Testis (tissue), 2 donors: Measurements from ENCODE around the gene KIF26B.

ENCODE experiments used
- CTCF ChIP-seq, 3 experiments: fragments of 450-650 bp in 2 of 3; fragments of 200-600 bp in 1 of 3; sonication (generic) in 1 of 3; IDR thresholded peaks; one replicate each; pipeline ENCODE4 v1.5.1; 2016 to 2019; ENCODE audit warnings: antibody characterized with exemption in 3 of 3, mild to moderate bottlenecking in 2 of 3, moderate library complexity in 1 of 3
- POLR2A ChIP-seq: fragments of 450-650 bp; IDR thresholded peaks from one replicate; pipeline ENCODE4 v1.6.1; 2017; ENCODE audit warnings: antibody characterized with exemption, mild to moderate bottlenecking, moderate library complexity

GRCh38 chr1:245436407-245436806 is 281.6 kb downstream of the KIF26B start:
- TF ChIP-seq CTCF (IDR thresholded peaks at IDR 0.05) (no peak), POLR2A (no peak)
